Measurements from ENCODE around the gene TACO1. TPM values are rescaled to one million over a fixed set of nuclear protein-coding genes. Genes with fewer than 3 reads are reported as not detected.
A peak's percentile ranks its signal among the peaks of the same experiment; 100 is the strongest.

Gene TACO1
- 37.1 and 37.4 TPM in 2 replicates for total RNA-seq (2014; rRNA removed; shearing (Covaris generic))

DNA sequence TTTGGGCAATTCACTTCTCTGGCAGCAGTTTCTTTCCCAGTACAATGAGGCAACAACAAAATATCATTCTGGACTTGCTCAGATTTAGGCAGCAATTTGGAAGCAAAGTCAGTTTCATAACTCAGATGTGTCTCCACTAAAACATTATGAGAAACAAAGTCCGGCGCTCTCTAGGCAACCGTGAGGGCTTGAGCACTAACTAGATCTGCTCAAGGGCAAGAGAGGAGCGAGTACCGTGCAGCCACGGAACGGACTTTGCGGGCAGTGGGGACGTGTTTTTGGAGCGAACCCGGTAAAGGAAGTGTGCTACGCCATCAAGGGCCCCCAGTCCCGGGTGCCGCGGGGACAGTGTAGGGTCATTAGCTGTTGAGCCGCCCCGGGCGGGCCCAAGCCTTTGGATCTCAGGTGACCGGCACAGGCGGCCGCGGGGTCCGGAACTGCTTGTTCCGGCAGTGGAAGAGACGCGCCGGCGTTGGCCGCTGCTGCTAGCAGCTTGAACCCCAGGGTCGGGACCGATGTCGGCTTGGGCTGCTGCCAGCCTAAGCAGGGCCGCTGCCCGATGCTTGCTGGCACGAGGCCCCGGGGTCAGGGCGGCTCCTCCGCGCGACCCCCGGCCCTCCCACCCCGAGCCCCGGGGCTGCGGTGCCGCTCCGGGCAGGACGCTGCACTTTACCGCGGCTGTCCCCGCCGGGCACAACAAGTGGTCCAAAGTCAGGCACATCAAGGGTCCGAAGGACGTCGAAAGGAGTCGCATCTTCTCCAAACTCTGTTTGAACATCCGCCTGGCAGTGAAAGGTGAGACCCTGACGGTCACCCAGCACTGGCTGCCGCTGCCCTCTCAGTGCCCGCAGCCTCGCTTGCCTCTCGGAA, at the start of gene TACO1:
TSS of gene TACO1 (plus strand) at position 327 of the 870 bp plus-strand sequence. CDS start at position 516, 189 bp downstream.
- peak; percentile 74 for DNase-seq (ENCODE audit: low spot score)

DNA sequence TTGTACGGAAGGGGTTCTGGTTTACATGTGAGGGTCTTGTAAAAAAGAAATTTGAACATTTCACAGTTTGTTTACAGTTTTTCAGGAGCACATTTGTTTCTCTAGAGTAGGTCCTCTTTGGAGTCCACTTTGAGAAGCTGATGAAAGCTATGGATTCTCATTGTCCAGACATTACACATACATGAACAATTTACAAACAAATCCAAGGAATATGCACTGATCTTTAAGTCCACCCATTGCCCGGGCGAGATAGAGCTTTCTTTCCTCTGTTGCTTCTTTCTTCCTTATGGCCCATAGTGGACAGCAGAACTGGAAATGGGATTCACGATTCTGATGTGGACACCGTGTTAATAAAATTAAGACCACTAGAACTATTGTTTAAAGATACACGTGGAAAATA, 48.5 kb upstream of the TACO1 start:
- no peak for DNase-seq (ENCODE audit: low spot score)

DNA sequence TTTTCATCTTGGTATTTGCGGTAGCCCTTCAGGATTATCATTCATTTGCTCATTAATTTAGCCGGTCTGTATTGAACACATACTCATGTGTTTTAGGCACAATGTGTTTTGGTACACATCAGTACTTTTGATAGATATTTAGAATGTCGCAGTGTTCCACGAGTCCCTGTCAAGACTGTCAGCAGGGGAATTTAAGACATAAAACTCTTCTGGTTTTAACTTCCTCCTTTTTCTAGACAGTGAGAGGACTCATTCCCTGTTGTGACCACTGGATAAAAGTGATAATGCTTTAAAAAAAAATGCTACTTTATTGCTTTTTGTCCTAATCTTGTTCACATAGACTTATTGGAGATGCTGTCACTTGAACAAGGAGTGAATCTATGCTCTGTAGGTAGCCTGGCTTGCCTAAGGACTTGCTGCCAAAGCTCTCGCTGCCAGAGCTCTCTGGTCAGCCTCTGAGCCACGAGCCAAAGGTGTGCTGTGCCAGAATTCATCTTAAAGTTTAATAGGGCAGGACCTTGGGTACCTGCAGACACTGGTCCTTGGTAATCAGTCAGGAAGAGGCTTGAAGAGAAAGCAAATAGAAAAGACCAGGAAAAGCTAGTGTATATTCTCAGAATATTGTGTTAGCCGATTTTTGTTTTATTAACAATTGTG, 45.1 kb upstream of the TACO1 start:
- no peak for DNase-seq (ENCODE audit: low spot score)

DNA sequence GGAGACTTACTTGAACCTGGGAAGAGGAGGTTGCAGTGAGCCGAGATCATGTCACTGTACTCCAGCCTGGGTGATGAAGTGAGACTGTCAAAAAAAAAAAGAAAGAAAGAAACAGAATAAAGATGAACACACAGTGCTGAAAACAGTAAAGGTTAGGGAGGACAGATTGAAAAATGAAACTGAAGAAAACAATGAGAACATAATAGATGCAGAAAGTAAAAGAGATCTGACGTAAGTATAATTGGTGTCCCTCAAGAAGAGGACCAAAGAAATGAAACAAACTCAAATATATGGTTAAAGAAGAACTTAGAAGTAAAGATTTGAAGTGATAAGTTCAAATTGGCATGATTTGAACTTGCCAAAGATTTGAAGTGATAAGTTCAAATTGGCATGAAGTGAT, 43.3 kb upstream of the TACO1 start:
- no peak for DNase-seq (ENCODE audit: low spot score)

DNA sequence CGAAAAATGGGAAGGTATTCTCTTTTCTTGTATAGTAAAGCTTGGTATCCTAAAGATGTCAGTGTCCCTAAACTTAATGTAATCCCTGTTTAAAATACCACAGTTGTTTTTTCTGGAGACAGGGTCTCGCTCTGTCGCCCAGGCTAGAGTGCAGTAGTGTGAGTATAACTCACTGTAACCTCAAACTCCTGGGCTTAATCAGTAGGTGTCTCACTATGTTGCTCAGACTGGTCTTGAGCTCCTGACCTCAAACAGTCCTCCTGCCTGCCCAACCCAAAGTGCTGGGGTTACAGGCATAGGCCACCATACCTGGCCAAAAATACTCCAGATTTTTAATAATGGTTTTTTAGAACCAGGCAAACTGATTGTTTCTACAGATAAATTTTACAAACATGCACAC, 42.3 kb upstream of the TACO1 start:
- no peak for DNase-seq (ENCODE audit: low spot score)

DNA sequence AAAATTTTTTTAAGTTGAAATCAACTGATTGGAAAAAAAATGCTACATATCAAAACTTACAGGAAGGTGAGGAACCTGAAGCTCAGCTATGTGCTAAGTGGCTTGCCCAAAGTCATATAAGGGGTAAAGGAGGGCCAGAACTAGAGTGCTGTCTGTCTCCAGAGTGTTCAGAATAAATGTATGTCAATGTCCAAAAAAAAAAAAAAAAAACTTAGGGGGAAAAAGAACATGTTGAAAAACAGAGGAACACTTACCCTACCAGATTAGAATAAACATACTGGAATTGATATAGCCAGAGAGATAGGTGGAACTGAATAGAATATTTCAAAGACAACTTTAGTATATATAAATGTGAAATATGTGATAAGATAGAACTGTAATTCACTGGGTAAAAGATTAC, 38.9 kb upstream of the TACO1 start:
- no peak for DNase-seq (ENCODE audit: low spot score)

DNA sequence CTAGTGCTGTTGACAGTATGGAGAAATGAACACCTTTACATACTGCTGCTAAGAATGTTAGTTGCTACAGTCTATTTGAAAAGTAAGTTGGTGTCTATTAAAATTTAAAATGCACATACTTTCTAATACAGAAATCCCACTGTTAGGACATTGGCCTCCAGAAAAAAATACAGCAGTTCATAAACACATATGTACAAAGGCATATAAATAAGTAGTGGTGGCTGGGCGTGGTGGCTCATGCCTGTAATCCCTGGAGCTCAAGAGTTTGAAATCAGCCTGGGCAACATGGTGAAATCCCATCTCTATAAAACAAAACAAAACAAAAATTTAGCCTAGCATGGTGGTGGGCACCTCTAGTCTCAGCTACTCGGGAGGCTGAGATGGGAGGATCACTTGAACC, 37.4 kb upstream of the TACO1 start:
- DNase-seq (ENCODE audit: low spot score) = no peak

DNA sequence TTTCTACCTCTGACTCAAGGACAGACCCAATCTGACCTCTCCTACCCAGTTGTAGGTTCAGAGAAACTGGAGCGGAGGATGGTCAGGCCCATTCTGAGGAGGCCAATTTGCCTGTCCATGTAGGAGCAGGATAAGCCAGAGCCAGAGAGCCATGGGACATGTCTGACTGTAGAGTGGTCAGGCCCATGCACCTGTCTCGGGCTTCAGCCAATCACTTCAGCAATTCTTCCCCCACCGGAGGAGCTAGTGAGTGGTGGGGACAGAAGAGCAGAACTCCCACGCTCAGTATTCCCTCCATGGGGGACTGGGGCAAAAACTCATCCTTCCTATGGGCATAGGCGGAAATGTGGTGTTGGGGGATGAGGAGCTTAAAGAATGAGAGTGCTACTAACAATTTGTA, 36.1 kb upstream of the TACO1 start:
- no peak for DNase-seq (ENCODE audit: low spot score)

DNA sequence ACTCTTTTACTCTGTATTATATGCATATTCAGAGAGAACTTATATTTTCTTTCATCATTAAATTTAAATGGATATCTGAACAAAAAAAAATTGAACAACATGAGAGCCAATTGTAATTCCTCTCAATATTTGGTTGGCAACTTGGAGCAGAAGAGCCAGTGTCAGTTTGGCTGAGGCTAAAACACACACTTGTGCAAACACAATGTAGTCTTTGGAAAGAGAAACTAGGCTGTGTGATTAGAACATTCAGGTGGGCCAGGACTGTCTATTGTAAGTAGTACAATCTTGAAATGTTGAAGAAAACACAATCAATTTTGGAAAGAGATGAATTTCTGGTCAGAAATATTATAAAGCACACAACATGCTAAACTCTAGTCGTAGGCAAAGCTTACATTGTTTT, 33.5 kb upstream of the TACO1 start:
- no peak for DNase-seq (ENCODE audit: low spot score)

DNA sequence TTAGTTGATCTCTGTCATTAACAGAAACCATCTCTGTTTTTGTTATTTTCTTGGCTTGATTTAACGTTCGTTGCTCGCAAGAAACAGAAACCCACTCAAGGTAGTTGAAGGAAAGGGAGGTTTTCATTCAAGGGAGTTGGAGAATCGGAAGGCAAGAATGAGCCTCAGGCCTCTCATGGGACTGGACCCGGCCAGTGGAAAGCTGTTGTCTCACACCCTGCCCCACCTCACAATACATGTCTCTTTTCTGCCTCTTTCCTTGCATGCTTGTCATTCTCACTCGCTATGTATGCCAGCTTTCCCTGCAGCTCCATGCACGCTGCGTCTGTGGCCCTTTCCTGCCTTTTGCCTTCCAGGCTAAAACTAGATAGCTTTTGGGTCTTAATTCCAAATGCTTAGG, 32.1 kb upstream of the TACO1 start:
- DNase-seq (ENCODE audit: low spot score) = no peak

DNA sequence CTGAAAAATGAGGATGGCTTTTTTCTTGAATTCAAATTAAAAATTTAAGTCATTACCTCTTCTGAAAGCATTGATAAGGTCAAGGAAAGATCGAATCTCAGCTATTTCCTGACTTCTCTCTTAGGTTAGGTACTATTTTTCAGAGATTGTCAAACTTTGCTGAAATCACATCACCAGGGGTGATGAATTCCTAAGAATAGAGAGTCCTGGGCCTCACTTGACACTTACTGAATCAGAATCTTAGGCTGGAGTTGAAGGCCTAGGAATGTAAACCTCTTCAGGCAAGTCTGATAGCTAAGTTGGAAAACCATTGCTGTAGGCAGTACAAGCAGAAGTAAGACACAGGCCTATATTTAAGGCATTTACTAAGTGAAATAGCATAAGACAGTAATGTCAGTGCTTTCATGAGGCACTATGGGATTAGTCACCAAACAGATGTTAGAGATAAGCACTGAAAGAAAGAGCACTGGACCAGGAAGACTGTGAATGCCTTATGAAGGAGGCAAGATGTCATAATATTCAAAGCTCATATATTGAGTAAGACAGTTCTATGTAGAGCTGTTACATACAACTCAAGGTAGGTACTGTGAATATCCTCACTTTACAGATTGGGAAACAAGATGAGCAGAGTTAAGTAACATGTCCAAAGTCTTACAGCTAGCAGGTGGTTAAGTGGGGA, 28.9 kb upstream of the TACO1 start:
- peak; percentile 37 for DNase-seq (ENCODE audit: low spot score)

DNA sequence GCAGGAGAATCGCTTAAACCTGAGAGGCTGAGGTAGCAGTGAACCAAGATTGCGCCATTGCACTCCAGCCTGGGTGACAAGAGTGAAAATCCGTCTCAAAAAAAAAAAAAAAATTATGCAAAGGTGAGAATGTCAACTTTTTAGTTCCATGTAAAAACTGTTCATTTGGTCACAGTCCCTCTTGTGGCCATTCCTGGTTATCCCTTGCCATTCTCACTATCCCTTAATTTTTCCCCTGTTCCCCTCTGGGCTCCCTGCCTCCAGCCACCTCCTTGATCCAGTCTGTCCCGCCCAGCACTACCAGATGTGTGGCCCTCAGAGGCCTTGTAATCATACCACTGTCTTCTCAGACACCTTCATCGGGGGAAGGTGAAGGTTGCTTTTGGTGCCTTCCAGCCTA, 27.1 kb upstream of the TACO1 start:
- no peak for DNase-seq (ENCODE audit: low spot score)

DNA sequence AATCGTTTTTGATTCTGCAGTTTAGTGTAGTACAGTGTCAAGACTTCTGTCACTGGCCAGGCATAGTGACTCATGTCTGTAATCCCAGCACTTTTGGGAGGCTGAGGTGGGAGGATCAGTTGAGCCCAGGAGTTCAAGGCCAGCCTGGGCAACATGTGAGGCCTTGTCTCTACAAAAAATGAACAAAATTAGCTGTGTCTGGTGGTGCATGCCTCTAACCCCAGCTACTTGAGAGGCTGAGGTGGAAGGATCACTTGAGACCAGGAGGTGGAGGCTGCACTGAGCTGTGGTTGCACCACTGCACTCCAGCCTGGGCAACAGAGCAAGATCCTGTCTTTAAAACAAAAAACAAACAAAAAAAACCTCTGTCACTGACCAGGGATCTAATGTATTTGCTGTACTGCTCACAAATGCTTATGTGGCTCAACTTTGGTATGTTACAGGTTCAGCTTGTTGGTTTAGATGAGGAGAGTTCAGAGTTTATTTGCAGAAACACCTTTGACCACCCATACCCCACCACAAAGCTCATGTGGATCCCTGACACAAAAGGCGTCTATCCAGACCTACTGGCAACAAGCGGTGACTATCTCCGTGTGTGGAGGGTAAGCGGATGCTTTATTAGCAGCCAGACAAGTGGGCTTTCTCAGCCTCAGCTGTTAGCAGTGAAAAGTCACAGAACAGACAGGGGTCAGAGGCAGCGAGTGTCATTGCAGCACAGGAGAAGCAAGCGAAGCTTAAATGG, 22.5 kb upstream of the TACO1 start:
- no peak for DNase-seq (ENCODE audit: low spot score)

DNA sequence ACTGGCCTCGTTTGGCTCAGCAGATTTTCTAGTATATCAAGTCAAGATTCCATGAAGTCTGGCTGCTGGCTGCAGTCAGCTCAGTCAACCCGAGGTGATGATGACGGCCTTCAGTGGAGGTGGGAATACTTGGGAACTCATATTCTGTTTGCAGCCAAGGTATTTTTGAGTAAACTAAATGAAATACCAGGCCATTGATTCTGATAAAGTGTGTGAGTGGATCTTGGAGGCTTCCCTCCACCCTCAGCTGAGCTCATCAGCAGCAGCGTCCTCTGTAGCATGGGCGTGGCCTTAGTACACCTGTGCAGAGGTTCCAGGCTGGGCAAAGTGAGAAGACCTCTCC, 22.0 kb upstream of the TACO1 start:
- no peak for DNase-seq (ENCODE audit: low spot score)

DNA sequence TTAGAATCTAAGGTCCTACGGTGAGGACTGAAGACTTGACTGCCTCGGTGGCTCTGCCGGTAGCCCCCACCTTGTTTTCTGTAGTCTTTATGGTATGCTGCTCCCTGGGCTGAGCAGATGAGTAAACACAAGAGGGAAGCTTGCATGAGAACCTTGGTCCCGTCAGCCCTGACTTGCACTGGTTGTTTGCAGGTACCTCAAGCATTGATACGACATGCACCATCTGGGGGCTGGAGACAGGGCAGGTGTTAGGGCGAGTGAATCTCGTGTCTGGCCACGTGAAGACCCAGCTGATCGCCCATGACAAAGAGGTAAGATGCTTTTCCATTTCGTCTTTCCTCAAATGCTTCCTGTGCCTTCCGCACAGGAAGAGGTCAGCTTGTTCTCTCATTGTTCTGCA, 21.1 kb upstream of the TACO1 start:
- no peak for DNase-seq (ENCODE audit: low spot score)

DNA sequence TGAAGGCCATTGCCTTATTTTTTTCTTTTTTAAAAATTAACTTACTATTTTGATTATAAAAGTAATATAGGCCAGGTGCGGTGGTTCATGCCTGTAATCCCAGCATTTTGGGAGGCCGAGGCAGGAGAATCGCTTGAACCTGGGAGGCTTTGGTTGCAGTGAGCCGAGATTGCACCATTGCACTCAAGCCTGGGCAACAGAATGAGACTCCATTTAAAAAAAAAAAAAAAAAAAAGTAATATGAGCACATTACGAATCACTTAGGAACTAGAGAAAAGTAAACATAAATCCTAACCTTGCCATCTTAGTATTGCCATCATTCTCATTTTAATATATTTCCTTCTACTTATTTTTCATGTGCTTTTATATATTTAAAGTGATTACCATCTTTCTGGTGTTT, 12.9 kb upstream of the TACO1 start:
- no peak for DNase-seq (ENCODE audit: low spot score)

DNA sequence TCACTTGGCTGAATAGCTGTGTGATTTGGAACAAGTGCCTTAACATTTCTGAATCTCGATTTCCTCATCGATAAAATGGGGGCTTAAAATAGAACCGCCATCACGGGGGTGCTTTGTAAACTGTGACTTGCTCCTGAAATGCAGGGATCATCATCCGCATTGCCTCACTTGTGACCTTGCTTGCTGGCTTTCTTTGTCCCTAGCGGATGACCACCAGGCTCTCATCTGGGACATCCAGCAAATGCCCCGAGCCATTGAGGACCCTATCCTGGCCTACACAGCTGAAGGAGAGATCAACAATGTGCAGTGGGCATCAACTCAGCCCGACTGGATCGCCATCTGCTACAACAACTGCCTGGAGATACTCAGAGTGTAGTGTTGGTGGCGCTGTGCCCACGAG, 11.9 kb upstream of the TACO1 start:
- no peak for DNase-seq (ENCODE audit: low spot score)

DNA sequence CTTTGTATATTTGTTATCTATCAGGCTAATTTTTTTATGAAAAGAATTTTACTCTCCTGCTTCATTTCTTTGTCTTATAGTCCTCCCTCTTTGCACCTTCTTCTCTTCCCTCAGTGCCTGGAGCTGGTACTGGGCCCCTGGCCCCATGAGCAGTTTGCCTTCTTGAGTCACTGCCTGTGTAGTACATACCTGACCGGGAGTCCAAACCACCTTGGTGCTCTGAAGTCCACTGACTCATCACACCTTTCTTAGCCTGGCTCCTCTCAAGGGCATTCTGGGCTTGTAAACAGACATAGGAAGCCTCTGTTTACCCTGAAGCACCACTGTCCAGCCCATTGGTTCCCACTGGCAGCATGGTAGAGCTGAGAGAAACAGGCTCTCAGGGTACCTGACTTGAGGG, 11.0 kb upstream of the TACO1 start:
- DNase-seq (ENCODE audit: low spot score) = no peak

DNA sequence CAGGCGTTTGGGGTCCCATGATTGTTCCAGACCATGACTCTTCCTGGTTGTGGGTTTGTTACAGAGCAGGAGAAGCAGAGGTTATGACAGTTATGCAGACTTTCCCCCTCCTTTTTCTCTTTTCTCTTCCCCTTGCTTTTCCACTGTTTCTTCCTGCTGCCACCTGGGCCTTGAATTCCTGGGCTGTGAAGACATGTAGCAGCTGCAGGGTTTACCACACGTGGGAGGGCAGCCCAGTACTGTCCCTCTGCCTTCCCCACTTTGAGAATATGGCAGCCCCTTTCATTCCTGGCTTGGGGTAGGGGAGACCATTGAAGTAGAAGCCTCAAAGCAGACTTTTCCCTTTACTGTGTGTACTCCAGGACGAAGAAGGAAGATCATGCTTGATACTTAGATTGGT, 7.9 kb upstream of the TACO1 start:
- no peak for DNase-seq (ENCODE audit: low spot score)

DNA sequence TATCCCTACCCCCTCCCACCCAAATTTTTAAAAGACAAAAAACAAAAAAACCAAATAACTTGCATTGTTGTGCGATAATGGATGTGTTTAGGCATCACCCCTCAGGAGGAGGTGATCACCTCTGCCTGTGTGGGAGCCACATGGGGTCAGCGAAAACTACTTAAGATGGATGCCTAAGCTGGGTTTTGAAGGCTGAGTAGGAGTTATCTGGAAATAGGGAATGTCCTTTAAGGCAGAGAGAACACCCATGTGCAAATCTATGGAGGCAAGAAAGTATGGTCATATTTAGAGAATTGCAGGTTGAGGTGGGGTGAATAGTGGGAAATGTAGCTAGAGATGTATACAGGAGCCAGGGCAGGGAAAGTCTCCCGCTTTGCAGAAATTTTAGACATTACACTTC, 5.6 kb upstream of the TACO1 start:
- no peak for DNase-seq (ENCODE audit: low spot score)

DNA sequence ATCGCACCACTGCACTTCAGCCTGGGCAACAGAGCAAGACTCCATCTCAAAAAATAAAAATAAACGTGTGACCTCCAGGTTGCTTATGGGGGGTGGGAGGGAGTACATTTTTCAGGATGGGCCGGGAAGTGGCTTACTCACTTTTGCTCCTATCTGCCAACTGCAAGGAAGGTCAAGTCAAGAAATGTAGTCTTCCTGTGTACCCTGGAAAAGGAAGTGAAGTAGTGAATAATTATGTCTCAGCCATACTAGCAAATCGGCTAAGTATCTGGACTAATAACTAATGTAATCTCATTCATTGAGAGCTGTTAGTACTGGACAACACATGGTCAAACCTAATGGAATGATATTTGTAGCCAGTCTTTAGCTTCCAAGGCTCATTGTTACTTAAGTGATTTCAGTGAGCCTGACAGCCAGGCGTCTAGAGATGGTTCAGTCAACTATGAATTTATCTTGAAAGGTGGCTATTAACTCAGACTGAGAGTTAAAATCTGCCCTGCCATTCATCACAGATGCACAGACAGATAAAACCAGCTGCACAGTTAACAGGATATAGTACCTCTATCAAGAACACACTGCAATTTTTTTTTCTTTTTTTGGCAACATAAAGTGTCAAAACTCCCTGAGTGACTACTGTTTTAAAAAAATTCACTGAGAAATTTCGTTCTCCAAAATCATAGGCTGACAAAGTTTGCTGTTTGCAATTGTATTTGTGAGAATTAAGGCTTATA, 3.7 kb upstream of the TACO1 start:
- no peak for DNase-seq (ENCODE audit: low spot score)

DNA sequence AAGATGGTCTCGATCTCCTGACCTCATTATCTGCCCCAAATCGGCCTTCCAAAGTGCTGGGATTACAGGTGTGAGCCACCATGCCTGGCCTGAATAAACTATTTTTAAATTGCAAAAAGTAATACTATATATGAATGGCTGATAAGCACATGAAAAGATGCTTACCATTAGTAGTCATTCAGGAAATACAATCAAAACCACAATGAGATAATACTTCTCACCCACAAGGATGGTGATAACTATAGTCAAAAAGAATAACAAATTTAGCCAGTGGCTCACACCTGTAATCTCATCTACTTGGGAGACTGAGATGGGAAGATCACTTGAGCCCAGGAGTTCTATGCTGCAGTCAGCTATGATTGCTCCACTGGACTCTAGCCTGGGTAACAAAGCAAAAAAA, 2.4 kb upstream of the TACO1 start:
- no peak for DNase-seq (ENCODE audit: low spot score)
